ENCODE data around the gene DNAJC21. TPM values are rescaled to one million over a fixed set of nuclear protein-coding genes. Genes with fewer than 3 reads are reported as not detected.

Gene DNAJC21
- total RNA-seq, 4 donors from 2014 or later = 24.8 to 51.9 (median 32.0) TPM

GRCh38 chr5:34976347-34976746 is 47.0 kb downstream of the DNAJC21 start:
- H3K27me3 ChIP-seq = no peaks in the 10 kb centered on the region

GRCh38 chr5:34977934-34978613 is 48.7 kb downstream of the DNAJC21 start:
- Histone ChIP-seq H3K27me3 (no peaks in the 10 kb centered on the region), H3K9me3 (no peaks in the 10 kb centered on the region), H3K36me3 (no peaks in the 10 kb centered on the region), H3K4me3 (no peak overlapping the region), H3K27ac (no peak overlapping the region), H3K4me1 (no peaks in the 10 kb centered on the region)
- 55 to 76% methylated on average over 2 of the region's 2 CpGs for WGBS, 2 donors
- intact Hi-C loops (cut with DNase I) = no loop called here
- TF ChIP-seq, protein P1, sequence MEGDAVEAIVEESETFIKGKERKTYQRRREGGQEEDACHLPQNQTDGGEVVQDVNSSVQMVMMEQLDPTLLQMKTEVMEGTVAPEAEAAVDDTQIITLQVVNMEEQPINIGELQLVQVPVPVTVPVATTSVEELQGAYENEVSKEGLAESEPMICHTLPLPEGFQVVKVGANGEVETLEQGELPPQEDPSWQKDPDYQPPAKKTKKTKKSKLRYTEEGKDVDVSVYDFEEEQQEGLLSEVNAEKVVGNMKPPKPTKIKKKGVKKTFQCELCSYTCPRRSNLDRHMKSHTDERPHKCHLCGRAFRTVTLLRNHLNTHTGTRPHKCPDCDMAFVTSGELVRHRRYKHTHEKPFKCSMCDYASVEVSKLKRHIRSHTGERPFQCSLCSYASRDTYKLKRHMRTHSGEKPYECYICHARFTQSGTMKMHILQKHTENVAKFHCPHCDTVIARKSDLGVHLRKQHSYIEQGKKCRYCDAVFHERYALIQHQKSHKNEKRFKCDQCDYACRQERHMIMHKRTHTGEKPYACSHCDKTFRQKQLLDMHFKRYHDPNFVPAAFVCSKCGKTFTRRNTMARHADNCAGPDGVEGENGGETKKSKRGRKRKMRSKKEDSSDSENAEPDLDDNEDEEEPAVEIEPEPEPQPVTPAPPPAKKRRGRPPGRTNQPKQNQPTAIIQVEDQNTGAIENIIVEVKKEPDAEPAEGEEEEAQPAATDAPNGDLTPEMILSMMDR (IDR thresholded peaks at IDR 0.05) = no peak
- TF ChIP-seq POLR2A (IDR thresholded peaks at IDR 0.05) = no peak
- no peak for DNase-seq

More at GRCh38 chr5:34976347-34976746, 47.0 kb downstream of the DNAJC21 start:
- no peak overlapping the region for H3K4me3 ChIP-seq
- no peak for TF ChIP-seq POLR2A (IDR thresholded peaks at IDR 0.05)
- TF ChIP-seq, protein P1 (IDR thresholded peaks at IDR 0.05) = no peak
- no peak overlapping the region for H3K27ac ChIP-seq
- DNase-seq = no peak
- no peaks in the 10 kb centered on the region for H3K36me3 ChIP-seq
- intact Hi-C loops (cut with DNase I) = no loop called here
- H3K4me1 ChIP-seq = no peaks in the 10 kb centered on the region
- 75 to 82% methylated on average over 5 of the region's 5 CpGs for WGBS, 2 donors
- no peaks in the 10 kb centered on the region for H3K9me3 ChIP-seq

DNA sequence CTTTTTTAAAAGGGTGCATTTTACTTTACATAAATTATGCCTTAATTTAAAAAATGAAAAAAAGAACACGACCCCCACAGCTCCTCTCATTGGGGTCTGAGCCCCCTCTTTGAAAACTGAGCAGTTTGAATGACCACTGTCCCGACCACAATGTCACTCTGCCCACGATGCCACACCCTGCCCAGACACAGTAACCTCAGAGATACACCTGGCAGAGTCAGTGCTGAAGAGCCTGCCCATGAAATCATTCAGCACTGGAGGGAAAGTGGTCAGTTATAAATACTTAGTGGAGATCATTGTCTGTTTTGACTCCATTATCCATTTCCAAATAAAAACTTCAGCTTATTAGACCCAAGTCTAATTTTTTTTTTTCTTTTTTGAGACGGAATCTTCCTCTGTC is 49.3 kb downstream of the DNAJC21 start:
- no peaks in the 10 kb centered on the region for H3K4me1 ChIP-seq
- no peak overlapping the region for H3K4me3 ChIP-seq
- intact Hi-C loops (cut with DNase I) = no loop called here
- no peaks in the 10 kb centered on the region for H3K27me3 ChIP-seq
- DNase-seq = no peak
- 47 to 66% methylated on average over 4 of the region's 4 CpGs for WGBS, 2 donors
- no peak for TF ChIP-seq POLR2A (IDR thresholded peaks at IDR 0.05)
- TF ChIP-seq, protein P1 (IDR thresholded peaks at IDR 0.05) = no peak
- no peak overlapping the region for H3K27ac ChIP-seq
- no peaks in the 10 kb centered on the region for H3K36me3 ChIP-seq
- H3K9me3 ChIP-seq = no peaks in the 10 kb centered on the region

- Histone ChIP-seq H3K4me3 (no peak overlapping the region), H3K9me3 (peaks cover 0 to 26% (median 10%) of the 10 kb centered on the region in 3 donors), H3K27ac (no peak overlapping the region), H3K4me1 (no peaks in the 10 kb centered on the region), H3K36me3 (no peaks in the 10 kb centered on the region), H3K27me3 (peaks cover 0 to 3% (median 0%) of the 10 kb centered on the region in 4 donors)
- no peak for DNase-seq
- 77 to 86% methylated on average over 4 of the region's 4 CpGs for WGBS, 2 donors
- TF ChIP-seq POLR2A (IDR thresholded peaks at IDR 0.05) = no peak
- TF ChIP-seq, protein P1 (IDR thresholded peaks at IDR 0.05) = no peak
- intact Hi-C loops (cut with DNase I) = no loop called here
Observed at GRCh38 chr5:34982823-34983222, 53.5 kb downstream of the DNAJC21 start.

DNA sequence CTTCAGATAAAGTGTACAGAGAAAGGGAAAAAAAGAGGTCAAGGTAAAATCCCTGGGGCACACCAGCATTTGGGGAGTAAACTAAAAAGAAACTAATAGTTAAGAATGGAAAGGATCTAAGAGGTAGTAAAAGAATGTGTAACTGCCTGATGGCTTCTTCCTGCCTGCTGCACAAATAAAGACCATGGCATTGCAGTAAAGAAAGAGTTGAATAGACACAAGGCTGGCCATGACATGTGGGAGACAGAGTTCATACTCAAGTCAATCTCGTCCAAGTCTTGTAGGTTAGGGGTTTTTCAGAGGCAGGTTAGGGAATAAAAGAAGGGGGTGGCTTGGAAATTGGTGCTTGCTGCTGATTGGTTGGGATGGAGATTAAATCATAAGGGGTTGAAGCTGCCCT is 57.6 kb downstream of the DNAJC21 start:
- no peak for TF ChIP-seq POLR2A (IDR thresholded peaks at IDR 0.05)
- TF ChIP-seq, protein P1 (IDR thresholded peaks at IDR 0.05) = no peak
- H3K27me3 ChIP-seq = peaks cover 0 to 3% (median 0%) of the 10 kb centered on the region in 4 donors
- WGBS, 2 donors = 60 to 73% methylated on average over 1 of the region's 1 CpG

More for the DNA sequence above, 57.6 kb downstream of the DNAJC21 start:
- no peaks in the 10 kb centered on the region for H3K36me3 ChIP-seq
- no peak overlapping the region for H3K4me3 ChIP-seq
- peaks cover 0 to 26% (median 10%) of the 10 kb centered on the region in 3 donors for H3K9me3 ChIP-seq
- intact Hi-C loops (cut with DNase I) = no loop called here
- no peaks in the 10 kb centered on the region for H3K4me1 ChIP-seq
- H3K27ac ChIP-seq = no peak overlapping the region
- no peak for DNase-seq

All from esophagus squamous epithelium (tissue), 5 donors.